Activated B cell treated with CpG ODN at 0.5 μM for 24 hours (primary cell): ENCODE measurements around the gene IQSEC1. TPM values are rescaled to one million over a fixed set of nuclear protein-coding genes. Genes with fewer than 3 reads are reported as not detected.

Source experiments
- ATAC-seq: fragments of 200-7000 bp; cut with Tn5 transposase; one replicate; pipeline ENCODE4 v1.10.0; 2021; ENCODE audit warnings: low read depth, mild to moderate bottlenecking, moderate library complexity
- CTCF ChIA-PET: fragments of 350-600 bp; sonication (Branson Sonifier 250); formaldehyde crosslinking; loops from one replicate; lab custom pipeline; 2021; ENCODE audit warnings: antibody characterized with exemption; lab: Charles Lee
- POLR2A ChIA-PET: fragments of 350-600 bp; sonication (Branson Sonifier 250); formaldehyde crosslinking; loops from one replicate; lab custom pipeline; 2021; ENCODE audit warnings: antibody characterized with exemption; lab: Charles Lee
- DNase-seq: peaks from one replicate; pipeline ENCODE4 v3.0.0; 2022
- H3K27ac Mint-ChIP-seq: one replicate; pipeline ENCODE4 v1.8.0; 2020; ENCODE audit warnings: mixed read lengths
- H3K27me3 Mint-ChIP-seq: one replicate; pipeline ENCODE4 v1.8.0; 2021; ENCODE audit warnings: mixed read lengths
- H3K36me3 Mint-ChIP-seq: one replicate; pipeline ENCODE4 v1.8.0; 2021; ENCODE audit warnings: low read depth, mixed read lengths
- H3K4me1 Mint-ChIP-seq: one replicate; pipeline ENCODE4 v1.8.0; 2021; ENCODE audit warnings: mixed read lengths
- H3K4me3 Mint-ChIP-seq: one replicate; pipeline ENCODE4 v1.8.0; 2020; ENCODE audit warnings: mild to moderate bottlenecking, mixed read lengths
- H3K9me3 Mint-ChIP-seq: one replicate; pipeline ENCODE4 v1.8.0; 2020; ENCODE audit warnings: mixed read lengths
- intact Hi-C: fragments of 100-400 bp; cut with micrococcal nuclease; formaldehyde crosslinking; loops from one replicate; pipeline ENCODE4 v1.15.1; 2024
- total RNA-seq: library from RNA; stranded (reverse); gene quantifications from 2 replicates; pipeline ENCODE4 v1.2.3, GENCODE V29; 2022
- TF ChIP-seq, protein P1 (sequence below): fragments of 200-600 bp; IDR thresholded peaks from one replicate; pipeline ENCODE4 v1.8.0; 2022; ENCODE audit warnings: antibody characterized with exemption, mild to moderate bottlenecking

The IQSEC1 gene
- total RNA-seq, 1 donor from 2014 or later, result 296 TPM

DNA sequence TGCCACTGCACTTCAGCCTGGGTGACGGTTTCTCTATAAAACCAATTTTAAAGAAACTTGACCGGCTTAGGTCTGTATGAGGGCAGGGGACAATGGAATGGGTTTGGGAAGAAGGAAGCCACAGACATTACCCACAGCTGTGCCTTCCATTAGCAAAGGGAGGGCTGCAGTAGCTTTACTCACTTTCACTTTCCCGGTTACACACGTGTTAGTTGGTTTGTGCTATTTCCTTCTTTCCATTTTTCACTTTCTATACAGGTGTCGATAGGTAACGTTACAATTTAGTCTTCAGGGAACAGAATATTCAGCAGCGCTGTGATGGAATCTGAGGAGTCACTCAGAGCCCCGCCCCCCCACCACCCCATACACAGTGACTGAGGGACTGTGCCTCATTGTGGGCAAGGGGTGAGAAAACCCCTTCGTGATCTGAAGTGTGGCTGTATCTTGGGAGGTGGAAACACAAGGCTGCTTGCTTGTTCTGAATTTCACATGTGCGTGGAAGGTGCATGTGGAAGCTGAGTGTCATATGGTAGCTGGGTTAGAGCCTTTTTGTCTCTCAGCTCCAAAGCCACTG lies 187.0 kb downstream of the IQSEC1 start:
- intact Hi-C loops, result no loop called here
- CTCF ChIA-PET, result interaction anchor here (0.7 to 2.9 kb wide), 4 partner anchors 16 to 167 kb away, joined by 3 to 10 read pairs (median 4); partner anchors contain the start of gene RPL32

DNA sequence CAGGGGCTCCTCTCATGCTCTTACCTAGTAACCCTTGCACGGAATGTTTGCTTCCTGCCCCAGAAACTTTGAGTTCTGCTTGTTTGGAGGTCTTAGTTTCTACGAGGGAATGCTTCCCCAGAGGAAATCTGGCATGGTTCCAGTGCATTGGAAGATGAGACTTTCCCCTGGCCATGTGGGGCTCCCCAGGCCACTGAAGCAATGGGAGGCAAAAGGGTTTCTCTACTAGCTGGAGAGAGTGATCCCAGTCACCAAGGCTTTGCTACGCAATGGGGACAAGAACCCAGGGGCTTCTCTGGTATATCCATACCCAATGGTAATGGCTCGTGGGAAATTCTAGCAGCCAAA lies 187.7 kb downstream of the IQSEC1 start:
- CTCF ChIA-PET, result interaction anchor here (0.7 to 1.2 kb wide), 3 partner anchors 15 to 99 kb away, joined by 3 to 4 read pairs (median 3); no protein-coding TSS in a partner anchor

More for the DNA sequence above, 187.0 kb downstream of the IQSEC1 start:
- Mint-ChIP-seq H3K4me1 (peaks cover 47% of the 10 kb centered on the region), H3K4me3 (peak overlapping the region; percentile 75), H3K36me3 (no peaks in the 10 kb centered on the region), H3K27me3 (peaks cover 3% of the 10 kb centered on the region), H3K27ac (peak overlapping the region; percentile 32), H3K9me3 (no peaks in the 10 kb centered on the region)
- ATAC-seq, result peak; percentile 38
- TF ChIP-seq, protein P1, sequence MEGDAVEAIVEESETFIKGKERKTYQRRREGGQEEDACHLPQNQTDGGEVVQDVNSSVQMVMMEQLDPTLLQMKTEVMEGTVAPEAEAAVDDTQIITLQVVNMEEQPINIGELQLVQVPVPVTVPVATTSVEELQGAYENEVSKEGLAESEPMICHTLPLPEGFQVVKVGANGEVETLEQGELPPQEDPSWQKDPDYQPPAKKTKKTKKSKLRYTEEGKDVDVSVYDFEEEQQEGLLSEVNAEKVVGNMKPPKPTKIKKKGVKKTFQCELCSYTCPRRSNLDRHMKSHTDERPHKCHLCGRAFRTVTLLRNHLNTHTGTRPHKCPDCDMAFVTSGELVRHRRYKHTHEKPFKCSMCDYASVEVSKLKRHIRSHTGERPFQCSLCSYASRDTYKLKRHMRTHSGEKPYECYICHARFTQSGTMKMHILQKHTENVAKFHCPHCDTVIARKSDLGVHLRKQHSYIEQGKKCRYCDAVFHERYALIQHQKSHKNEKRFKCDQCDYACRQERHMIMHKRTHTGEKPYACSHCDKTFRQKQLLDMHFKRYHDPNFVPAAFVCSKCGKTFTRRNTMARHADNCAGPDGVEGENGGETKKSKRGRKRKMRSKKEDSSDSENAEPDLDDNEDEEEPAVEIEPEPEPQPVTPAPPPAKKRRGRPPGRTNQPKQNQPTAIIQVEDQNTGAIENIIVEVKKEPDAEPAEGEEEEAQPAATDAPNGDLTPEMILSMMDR, result no peak
- POLR2A ChIA-PET, result interaction anchor here (1.0 to 1.8 kb wide), 2 partner anchors 45 to 135 kb away, joined by 3 to 13 read pairs; partner anchors contain the start of gene RPL32
- no peak for DNase-seq

GRCh38 chr3:12884790-12885582 lies 188.2 kb downstream of the IQSEC1 start:
- TF ChIP-seq, protein P1, result no peak
- H3K4me3 Mint-ChIP-seq, result peak overlapping the region; percentile 75
- H3K27me3 Mint-ChIP-seq, result peaks cover 2% of the 10 kb centered on the region
- ChIA-PET CTCF (interaction anchor here (1.1 to 1.5 kb wide), 3 partner anchors 17 to 99 kb away, joined by 3 to 6 read pairs (median 4); no protein-coding TSS in a partner anchor), POLR2A (interaction anchor here (0.5 to 1.8 kb wide), 4 partner anchors 10 to 187 kb away, joined by 3 to 13 read pairs (median 5); partner anchors contain the start of gene RPL32)
- H3K36me3 Mint-ChIP-seq, result no peaks in the 10 kb centered on the region
- ATAC-seq, result peak; percentile 56
- H3K4me1 Mint-ChIP-seq, result peaks cover 45% of the 10 kb centered on the region
- H3K27ac Mint-ChIP-seq, result peak overlapping the region; percentile 73
- intact Hi-C loops, result no loop called here
- no peak for DNase-seq
- H3K9me3 Mint-ChIP-seq, result no peaks in the 10 kb centered on the region

More for the DNA sequence above, 187.7 kb downstream of the IQSEC1 start:
- no peaks in the 10 kb centered on the region for H3K9me3 Mint-ChIP-seq
- H3K36me3 Mint-ChIP-seq, result no peaks in the 10 kb centered on the region
- peaks cover 45% of the 10 kb centered on the region for H3K4me1 Mint-ChIP-seq
- H3K27ac Mint-ChIP-seq, result peak overlapping the region; percentile 32
- intact Hi-C loops, result no loop called here
- DNase-seq (no peak), ATAC-seq (no peak)
- H3K4me3 Mint-ChIP-seq, result peak overlapping the region; percentile 75
- H3K27me3 Mint-ChIP-seq, result peaks cover 3% of the 10 kb centered on the region
- POLR2A ChIA-PET, result interaction anchor here (0.7 to 1.8 kb wide), 4 partner anchors 10 to 135 kb away, joined by 3 to 13 read pairs (median 3); partner anchors contain the start of gene RPL32
- TF ChIP-seq, protein P1, result no peak

DNA sequence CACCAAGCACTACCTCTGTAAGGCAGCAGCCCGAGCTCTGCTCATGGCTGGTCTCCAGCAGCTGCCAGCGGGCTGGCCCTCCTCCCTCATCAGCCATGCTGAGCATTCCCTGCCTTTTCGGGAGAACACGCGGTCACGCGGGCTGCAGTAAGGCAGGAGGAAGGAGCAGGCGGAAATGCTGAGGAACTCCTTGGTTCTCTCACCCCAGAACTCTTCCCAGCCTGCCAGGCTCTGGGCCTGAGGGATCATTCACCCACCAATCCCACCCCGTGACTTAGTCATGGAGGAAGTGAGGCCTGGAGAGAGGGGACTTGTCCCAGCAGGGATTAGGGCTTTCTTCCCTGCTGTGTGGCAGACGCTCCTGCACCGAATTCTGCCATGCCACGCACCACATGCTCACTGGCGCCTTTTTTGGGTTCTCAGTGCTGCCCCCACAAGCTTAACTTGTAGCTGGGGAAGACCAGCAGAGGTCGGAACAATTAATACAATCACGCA lies 189.0 kb downstream of the IQSEC1 start:
- H3K4me3 Mint-ChIP-seq, result no peak overlapping the region
- ChIA-PET CTCF (interaction anchor here (1.5 kb wide), 1 partner anchor 17 kb away, joined by 6 read pairs; no protein-coding TSS in a partner anchor), POLR2A (interaction anchor here (0.5 to 1.1 kb wide), 2 partner anchors 16 to 188 kb away, joined by 3 to 7 read pairs; no protein-coding TSS in a partner anchor)
- DNase-seq, result no peak
- no peak for ATAC-seq
- intact Hi-C loops, result no loop called here
- no peaks in the 10 kb centered on the region for H3K27me3 Mint-ChIP-seq
- peaks cover 45% of the 10 kb centered on the region for H3K4me1 Mint-ChIP-seq
- H3K9me3 Mint-ChIP-seq, result no peaks in the 10 kb centered on the region
- no peak overlapping the region for H3K27ac Mint-ChIP-seq
- TF ChIP-seq, protein P1, result no peak
- H3K36me3 Mint-ChIP-seq, result no peaks in the 10 kb centered on the region
